GM21381 (cell line): Measurements from ENCODE around the gene RFK.

Source experiments
- ATAC-seq: cut with Tn5 transposase; IDR thresholded peaks from one replicate; pipeline ENCODE4 v1.9.1; 2021; ENCODE audit warnings: mild to moderate bottlenecking, moderate library complexity; ENCODE audit not compliant: unreplicated experiment

RFK gene

DNA sequence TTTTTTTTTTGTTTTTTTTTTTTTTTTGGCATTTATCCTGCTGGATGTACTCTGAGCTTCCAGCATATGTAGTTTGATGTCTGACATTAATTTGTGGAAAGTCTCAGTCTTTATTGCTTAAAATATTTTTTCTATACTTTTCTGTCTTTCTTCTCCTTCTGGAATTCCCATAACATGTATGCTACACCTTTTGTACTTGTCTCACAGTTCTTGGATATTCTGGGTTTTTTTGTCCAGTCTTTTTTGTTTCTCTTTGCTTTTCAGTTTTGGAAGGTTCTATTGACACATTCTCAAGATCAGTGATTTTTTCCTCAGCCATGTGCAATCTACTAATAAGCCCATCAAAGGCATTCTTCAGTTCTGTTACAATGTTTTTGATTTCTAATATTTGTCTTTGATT, 19.4 kb upstream of the RFK start:
- no peak for ATAC-seq

GRCh38 chr9:76412638-76413037, 18.4 kb upstream of the RFK start:
- ATAC-seq, result no peak

- no peak for ATAC-seq
Observed at GRCh38 chr9:76405868-76406267, 11.6 kb upstream of the RFK start.

- ATAC-seq, result no peak
Observed at GRCh38 chr9:76405340-76405739, 11.1 kb upstream of the RFK start.

DNA sequence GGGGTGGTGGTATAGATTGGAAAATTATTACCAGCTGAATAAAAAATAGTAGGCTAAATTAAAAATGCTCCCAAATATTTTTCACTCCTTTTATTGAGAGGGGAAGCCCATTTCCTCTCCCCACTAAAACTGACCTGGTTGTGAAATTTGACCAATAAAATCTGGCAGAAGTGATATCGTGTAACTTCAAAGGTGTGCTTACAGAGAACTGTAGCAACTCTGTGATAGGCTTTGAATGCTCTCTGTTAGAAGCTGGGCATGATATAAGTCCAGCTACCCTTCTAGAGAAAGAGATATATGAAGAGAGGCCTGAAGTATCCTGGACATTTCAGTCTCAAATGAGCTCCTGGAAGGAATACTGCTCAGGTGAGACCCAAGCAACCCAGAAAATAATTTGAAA, 10.2 kb upstream of the RFK start:
- no peak for ATAC-seq

GRCh38 chr9:76403352-76403751, 9.1 kb upstream of the RFK start:
- peak; percentile 95 for ATAC-seq

DNA sequence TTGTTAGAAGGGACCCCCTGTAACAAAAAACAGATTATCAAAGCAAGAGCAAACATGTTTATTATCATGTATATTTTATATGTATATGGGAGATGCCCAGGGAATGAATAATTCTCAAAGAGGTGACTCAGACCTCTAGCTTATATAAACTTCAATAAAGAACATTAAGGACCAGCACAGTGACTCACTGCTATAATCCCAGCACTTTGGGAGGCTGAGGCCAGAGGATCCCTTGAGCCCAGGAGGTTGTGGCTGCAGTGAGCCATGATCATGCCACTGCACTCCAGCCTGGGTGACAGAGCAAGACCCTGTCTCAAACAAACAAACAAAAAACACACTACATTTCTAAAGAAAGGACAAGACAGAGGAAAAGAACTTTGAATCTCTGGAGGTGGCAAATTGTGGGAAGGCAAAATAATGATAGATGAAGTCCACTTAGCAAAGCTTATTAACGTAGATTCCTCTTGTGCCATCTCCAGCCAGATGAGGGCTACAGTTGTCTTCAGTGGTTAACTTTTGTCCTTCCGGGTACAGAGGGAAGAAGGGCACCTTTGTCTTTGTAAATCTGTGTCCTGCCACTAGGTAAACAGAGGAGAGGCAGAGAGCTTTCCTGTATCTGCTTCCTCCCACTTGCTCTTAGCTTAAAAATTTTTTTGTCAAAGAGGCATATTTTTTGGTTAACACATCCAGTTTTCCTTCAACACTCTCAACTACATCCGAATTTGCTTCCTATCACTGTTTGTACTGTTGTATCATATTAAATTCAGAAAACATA, 7.5 kb upstream of the RFK start:
- ATAC-seq, result no peak

DNA sequence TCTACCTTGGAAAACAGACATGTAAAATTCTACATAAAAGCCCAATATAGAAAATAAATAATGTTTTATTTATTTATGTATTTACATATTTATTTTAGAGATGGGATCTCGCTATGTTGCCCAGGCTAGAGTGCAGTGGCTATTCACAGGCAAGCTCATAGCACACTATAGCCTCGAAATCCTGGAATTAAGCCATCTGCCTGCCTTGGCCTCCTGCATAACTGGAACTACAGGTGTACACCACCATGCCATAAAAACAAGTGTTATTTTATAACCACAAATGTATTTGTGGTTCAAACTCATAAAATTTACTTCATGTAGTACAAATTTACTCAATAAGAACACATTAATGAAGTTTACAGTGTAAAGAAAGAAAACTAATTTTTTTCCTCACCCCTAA, 7.0 kb upstream of the RFK start:
- no peak for ATAC-seq

DNA sequence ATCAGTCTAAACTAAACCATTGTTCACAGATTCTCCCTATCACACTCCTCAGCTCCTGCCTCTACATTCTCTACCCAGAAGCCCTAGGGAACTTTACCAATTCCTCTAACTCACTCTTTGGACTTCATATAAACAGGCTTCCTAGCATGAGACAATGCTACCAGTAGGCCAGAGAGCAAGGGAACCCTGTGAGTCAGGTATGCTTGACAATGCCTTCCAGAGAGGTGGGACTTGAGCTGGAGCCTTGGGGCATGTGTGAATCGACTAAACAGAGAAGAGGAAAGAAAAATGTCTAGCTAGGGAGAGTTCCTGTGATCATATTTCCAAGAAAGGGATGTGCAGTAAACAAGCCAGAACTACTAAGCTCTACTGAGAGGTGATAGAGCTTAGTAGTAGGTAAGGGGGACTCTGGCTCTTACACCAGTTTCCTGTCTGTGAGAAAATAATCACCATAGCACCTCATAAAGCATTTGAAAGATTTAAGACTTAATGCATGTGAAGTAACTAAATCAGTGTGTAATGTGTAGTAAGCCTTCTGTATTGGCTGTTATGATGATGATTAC, 6.4 kb upstream of the RFK start:
- ATAC-seq, result no peak

GRCh38 chr9:76399856-76400255, 5.6 kb upstream of the RFK start:
- no peak for ATAC-seq

- ATAC-seq, result no peak
Observed at GRCh38 chr9:76396597-76396996, 2.4 kb upstream of the RFK start.

DNA sequence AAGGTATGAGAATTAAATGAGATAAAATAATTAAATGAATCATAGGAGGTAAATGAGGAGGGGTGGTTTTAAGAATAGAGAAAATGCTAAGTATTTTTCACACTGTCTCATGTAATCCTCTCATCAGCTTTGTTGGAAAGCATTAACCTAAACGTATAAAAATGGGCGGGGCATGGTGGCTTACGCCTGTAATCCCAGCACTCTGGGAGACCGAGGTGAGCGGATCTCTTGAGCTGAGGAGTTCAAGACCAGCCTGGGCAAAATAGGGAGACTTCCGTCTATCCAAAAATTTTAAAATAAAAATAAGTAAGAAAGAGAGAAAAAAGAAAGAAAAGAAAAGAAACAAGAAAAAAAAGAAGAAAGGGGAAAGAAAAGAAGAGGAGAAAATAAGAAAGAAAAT, 1.9 kb upstream of the RFK start:
- no peak for ATAC-seq

GRCh38 chr9:76395381-76395780, 1.2 kb upstream of the RFK start:
- ATAC-seq, result no peak

DNA sequence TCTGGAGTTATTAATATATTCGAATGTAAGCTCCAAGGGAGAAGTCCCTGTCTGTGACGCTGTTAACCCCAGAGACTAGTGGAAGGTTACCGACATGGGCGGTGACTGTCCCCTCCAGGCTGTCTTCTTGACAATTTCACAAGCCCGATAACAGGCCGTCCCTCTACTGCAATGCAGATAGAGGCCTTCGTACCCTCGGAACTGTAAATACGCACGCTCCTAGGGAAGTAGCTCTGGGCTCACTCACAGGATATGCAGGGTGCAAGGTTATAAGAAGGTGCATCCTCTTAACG, 680 bp upstream of the RFK start:
- peak; percentile 48 for ATAC-seq

DNA sequence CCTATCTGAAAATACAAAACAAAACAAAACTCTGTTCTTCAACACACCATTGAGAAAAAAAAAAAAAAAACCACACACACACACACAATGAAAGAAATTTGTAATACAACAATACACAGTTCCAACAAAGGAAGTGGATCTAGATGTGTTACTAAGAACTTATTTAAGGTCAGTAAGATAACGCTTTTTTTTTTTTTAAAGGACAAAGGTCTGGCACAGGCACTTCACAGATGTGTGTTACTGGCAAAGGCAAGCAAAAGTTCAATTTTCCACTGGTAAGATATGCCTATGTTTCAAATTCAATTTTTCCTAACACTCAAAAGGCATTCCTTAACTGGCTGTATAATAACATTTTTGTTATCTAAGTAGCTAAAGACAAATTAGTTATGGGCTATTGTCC, 3.6 kb downstream of the RFK start:
- no peak for ATAC-seq

- ATAC-seq, result no peak
Observed at GRCh38 chr9:76379494-76379893, 14.7 kb downstream of the RFK start.

DNA sequence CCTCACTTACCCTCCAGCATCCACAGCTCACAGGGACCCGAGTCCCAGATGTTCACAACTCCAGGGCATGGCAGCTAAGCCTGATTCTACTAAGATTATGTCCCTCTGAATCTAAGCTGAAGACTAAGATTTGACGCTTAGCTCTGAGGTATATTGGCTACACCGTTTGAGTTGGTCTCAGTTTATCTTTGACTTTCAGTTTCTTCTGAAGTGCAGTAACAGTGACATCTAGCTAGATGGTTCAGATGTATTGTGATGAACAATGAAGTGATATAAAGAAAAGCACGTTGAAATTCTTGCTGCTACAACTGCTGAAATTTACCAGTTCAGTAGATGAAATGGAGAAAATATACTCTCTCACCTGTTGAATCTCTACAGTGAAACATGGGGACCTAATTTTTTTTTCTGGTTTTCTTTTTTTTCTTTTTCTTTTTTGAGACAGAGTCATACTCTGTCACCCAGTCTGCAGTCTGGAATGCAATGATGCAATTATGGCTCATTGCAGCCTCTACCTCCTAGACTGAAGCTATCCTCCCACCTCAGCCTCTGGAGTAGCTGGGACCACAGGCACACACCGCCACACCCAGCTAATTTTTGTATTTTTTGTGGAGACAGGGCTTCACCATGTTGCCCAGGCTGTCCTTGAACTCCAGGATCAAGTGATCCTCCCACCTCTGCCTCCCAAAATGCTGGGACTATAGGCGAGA, 15.7 kb downstream of the RFK start:
- no peak for ATAC-seq

DNA sequence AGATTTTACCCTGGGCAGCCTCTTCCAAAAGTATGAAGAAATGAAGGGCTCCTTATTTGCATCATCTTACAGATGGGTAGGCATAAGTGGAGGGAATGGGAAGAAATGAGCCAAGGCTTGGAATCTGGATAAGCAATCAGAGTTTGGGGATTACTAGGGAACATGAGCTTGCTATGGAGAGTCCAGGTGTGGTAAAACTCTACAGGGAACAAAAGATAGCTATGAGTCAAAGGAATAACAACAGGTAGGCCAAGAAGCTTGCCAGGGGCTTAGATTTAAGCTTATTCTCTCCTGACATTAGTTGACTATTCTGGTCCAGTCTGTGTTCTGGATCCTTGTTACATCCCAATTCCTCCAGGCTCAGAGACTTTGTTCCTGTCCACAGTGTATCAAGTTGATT, 16.4 kb downstream of the RFK start:
- no peak for ATAC-seq

GRCh38 chr9:76374783-76375559, 19.3 kb downstream of the RFK start:
- ATAC-seq, result no peak

DNA sequence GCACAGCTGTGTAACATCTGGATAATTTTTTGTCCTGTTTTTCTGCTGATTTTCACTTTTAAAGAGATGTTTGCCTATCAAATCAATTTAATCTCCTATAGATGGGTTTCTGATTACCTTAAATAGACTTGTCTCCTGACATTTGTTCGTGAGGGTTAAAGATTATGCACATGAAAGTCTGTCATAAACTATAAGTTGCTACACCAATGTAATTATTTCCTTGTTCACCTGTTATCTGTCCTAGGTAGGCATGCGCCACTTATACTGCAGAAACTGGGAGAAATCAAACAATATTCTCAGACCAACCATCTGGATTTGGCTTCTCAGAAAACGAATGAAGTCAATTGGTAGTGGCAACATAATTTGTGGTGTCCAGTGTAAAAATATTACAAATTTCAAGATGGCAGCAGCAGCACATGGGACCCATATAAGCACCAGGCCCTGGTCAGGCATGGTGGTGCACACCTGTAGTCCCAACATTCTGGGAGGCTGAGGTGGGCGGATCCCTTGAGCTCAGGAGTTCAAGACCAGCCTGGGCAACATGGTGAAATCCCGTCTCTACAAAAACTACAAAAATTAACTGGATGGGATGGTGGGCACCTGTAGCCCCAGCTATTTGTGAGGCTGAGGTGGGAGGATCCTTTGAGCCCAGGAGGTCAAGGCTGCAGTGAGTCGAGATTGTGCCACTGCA, 20.3 kb downstream of the RFK start:
- no peak for ATAC-seq

GRCh38 chr9:76373173-76373783, 20.9 kb downstream of the RFK start:
- no peak for ATAC-seq
